Trophoblast cell (in vitro differentiated cells and primary cell): ENCODE data around the gene INAVA.

Experiments
- DNase-seq, 2 donors: peaks; one replicate each; pipeline ENCODE4 v3.0.0-alpha.2; 2016
- H2AFZ ChIP-seq: 2 replicates; pipeline ENCODE4 v1.6.1; 2013; ENCODE audit warnings: low read length, moderate library complexity, mild to moderate bottlenecking; ENCODE audit not compliant: insufficient read depth, poor library complexity
- H2AK5ac ChIP-seq: 2 replicates; pipeline ENCODE4 v1.6.1; 2013; ENCODE audit warnings: mild to moderate bottlenecking, low read length
- H2BK120ac ChIP-seq: 2 replicates; pipeline ENCODE4 v1.6.1; 2013; ENCODE audit warnings: low read length, mild to moderate bottlenecking, moderate library complexity; ENCODE audit not compliant: insufficient read depth, poor library complexity
- H2BK12ac ChIP-seq: 2 replicates; pipeline ENCODE4 v1.6.1; 2013; ENCODE audit warnings: mild to moderate bottlenecking, low read length, moderate library complexity
- H2BK5ac ChIP-seq: 2 replicates; pipeline ENCODE4 v1.6.1; 2013; ENCODE audit warnings: low read length, low read depth, moderate library complexity, mild to moderate bottlenecking; ENCODE audit not compliant: poor library complexity
- H3K14ac ChIP-seq: 2 replicates; pipeline ENCODE4 v1.6.1; 2013; ENCODE audit warnings: mild to moderate bottlenecking, low read length
- H3K18ac ChIP-seq: 2 replicates; pipeline ENCODE4 v1.6.1; 2013; ENCODE audit warnings: mild to moderate bottlenecking, low read length
- H3K23ac ChIP-seq: 2 replicates; pipeline ENCODE4 v1.6.1; 2013; ENCODE audit warnings: low read length
- H3K27ac ChIP-seq: 2 replicates; pipeline ENCODE4 v1.5.1; 2013; ENCODE audit warnings: low read depth, mild to moderate bottlenecking, inconsistent platforms, low read length, moderate library complexity
- H3K27me3 ChIP-seq: 2 replicates; pipeline ENCODE4 v1.6.1; 2013; ENCODE audit warnings: inconsistent platforms, mild to moderate bottlenecking, low read length, moderate library complexity; ENCODE audit not compliant: insufficient read depth
- H3K36me3 ChIP-seq, 2 experiments: 1 replicate in 1 of 2; 2 replicates in 1 of 2; pipeline ENCODE4 v1.6.1; 2013; ENCODE audit warnings: low read length in 2 of 2, mild to moderate bottlenecking in 2 of 2, moderate library complexity in 1 of 2; ENCODE audit not compliant: insufficient read depth in 2 of 2, control insufficient read depth in 1 of 2
- H3K4ac ChIP-seq: 2 replicates; pipeline ENCODE4 v1.6.1; 2013; ENCODE audit warnings: low read depth, mild to moderate bottlenecking, low read length, moderate library complexity
- H3K4me1 ChIP-seq, 2 experiments: 1 replicate in 1 of 2; 2 replicates in 1 of 2; pipeline ENCODE4 v1.6.1; 2013; ENCODE audit warnings: low read length in 2 of 2, mild to moderate bottlenecking in 2 of 2, moderate library complexity in 1 of 2; ENCODE audit not compliant: insufficient read depth in 2 of 2, control insufficient read depth in 1 of 2
- H3K4me2 ChIP-seq: 2 replicates; pipeline ENCODE4 v1.6.1; 2013; ENCODE audit warnings: inconsistent platforms, mild to moderate bottlenecking, low read length, moderate library complexity
- H3K4me3 ChIP-seq: 2 replicates; pipeline ENCODE4 v1.5.1; 2013; ENCODE audit warnings: mild to moderate bottlenecking, low read depth, low read length, inconsistent platforms
- H3K79me1 ChIP-seq: one replicate; pipeline ENCODE4 v1.6.1; 2013; ENCODE audit warnings: low read length
- H3K79me2 ChIP-seq: 2 replicates; pipeline ENCODE4 v1.6.1; 2013; ENCODE audit warnings: low read length, mild to moderate bottlenecking; ENCODE audit not compliant: control insufficient read depth, insufficient read depth, poor library complexity
- H3K9ac ChIP-seq: 2 replicates; pipeline ENCODE4 v1.6.1; 2013; ENCODE audit warnings: mild to moderate bottlenecking, low read length
- H3K9me3 ChIP-seq: 2 replicates; pipeline ENCODE4 v1.6.1; 2013; ENCODE audit warnings: low read depth, mild to moderate bottlenecking, control low read depth, inconsistent platforms, low read length; ENCODE audit not compliant: insufficient read depth
- H4K12ac ChIP-seq: 2 replicates; pipeline ENCODE4 v1.6.1; 2013; ENCODE audit warnings: low read depth, mild to moderate bottlenecking, low read length, moderate library complexity
- H4K8ac ChIP-seq: 2 replicates; pipeline ENCODE4 v1.6.1; 2013; ENCODE audit warnings: low read depth, mild to moderate bottlenecking, low read length, moderate library complexity
- H4K91ac ChIP-seq: one replicate; pipeline ENCODE4 v1.6.1; 2013; ENCODE audit warnings: low read depth, mild to moderate bottlenecking, low read length, moderate library complexity
- whole genome bisulfite sequencing: extraction: QIAGEN DNeasy Blood & Tissue Kit; methylation state at CpG from one replicate; pipeline ENCODE4 v1.1.7; 2013; ENCODE audit warnings: missing lambda C conversion rate; ENCODE audit not compliant: insufficient read length, insufficient coverage; ENCODE audit errors: extremely low coverage; 5-methylcytosine and 5-hydroxymethylcytosine counted together

Gene INAVA

DNA sequence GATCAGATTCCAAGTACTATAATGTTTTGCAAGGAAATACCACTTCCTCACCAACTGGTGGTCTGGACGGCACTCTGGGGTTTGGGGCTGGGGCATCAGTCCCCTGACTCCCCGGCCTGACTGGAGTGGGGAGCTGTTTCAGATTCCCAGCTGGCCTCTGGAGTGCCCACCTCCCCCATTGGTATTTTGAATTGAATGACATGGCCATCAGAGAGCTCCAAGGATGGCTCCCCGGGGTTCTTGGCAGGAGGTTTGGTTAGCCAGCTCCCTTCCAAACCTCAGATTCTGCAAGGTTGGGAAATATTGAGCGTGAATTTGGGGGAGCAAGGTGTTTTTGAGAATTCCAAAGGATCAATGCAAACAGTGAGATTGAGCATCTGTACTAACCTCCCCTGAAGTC is 2.2 kb upstream of the INAVA start:
- Histone ChIP-seq H2AK5ac (no peak overlapping the region), H3K4me3 (peak overlapping the region; percentile 49)
- no peak for DNase-seq

DNA sequence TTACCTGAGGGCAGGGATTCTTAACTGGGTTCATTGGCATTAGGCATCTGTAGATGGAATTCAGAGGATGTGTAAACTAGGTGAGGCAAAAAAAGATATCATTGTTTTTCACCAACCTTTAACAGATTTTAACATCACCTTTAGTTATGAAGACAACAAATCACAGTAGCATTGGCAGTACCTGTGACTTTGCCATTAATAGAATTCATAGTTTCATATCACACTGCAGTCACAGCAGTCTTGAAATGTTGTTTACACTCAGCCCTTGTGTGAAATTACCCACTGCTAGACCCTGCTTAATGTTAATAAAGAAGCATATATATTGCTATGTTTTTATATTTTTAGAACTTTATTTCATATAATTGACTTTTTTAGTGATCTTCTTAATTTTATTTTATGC is 1.7 kb upstream of the INAVA start:
- H2AFZ ChIP-seq: no peak overlapping the region
- no peak overlapping the region for H2BK5ac ChIP-seq

More for the DNA sequence above, 2.2 kb upstream of the INAVA start:
- H4K91ac ChIP-seq: peak overlapping the region; percentile 70
- H2AFZ ChIP-seq: no peak overlapping the region
- H3K4ac ChIP-seq: peak overlapping the region; percentile 58
- H3K14ac ChIP-seq: no peak overlapping the region
- H3K36me3 ChIP-seq: peaks cover 0 to 7% of the 10 kb centered on the region in 2 experiments
- H3K18ac ChIP-seq: no peak overlapping the region
- peaks cover 55 to 64% of the 10 kb centered on the region in 2 experiments for H3K4me1 ChIP-seq
- peaks cover 44% of the 10 kb centered on the region for H3K79me1 ChIP-seq
- H3K4me2 ChIP-seq: peak overlapping the region; percentile 52
- H3K27ac ChIP-seq: peak overlapping the region; percentile 99
- H3K79me2 ChIP-seq: peaks cover 32% of the 10 kb centered on the region
- no peak overlapping the region for H4K12ac ChIP-seq
- H3K23ac ChIP-seq: no peak overlapping the region
- no peaks in the 10 kb centered on the region for H3K27me3 ChIP-seq
- WGBS: no CpG with 5 or more reads among the region's 4 CpGs
- H2BK12ac ChIP-seq: peak overlapping the region; percentile 26
- peak overlapping the region; percentile 51 for H2BK5ac ChIP-seq
- peak overlapping the region; percentile 61 for H2BK120ac ChIP-seq
- H4K8ac ChIP-seq: peak overlapping the region; percentile 44
- H3K9ac ChIP-seq: peak overlapping the region; percentile 16
- H3K9me3 ChIP-seq: no peaks in the 10 kb centered on the region

DNA sequence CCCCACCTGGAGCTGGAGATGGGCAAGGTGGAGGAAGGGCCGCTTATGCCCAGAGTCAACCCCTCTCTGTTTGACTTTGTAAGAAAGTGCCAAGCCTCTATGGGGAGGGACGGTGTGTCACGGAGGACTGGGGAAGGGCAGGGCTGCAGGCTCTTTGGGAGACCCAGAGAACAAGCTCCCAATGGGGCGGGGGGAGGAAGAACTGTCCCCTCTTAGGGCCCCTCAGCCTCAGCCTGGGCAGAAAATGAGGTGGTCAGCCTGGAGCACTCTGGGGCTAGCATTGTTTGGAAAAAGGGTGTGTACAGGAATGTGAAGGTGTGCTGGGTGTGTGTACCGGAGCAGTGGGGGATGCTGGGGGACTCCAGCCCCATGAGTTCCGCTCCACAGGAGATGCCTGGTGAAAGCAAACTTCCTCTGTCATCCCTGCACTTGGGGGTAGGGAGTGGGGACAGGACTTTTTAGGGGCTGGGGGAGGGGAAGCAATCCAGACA is 1.2 kb upstream of the INAVA start:
- peaks cover 36% of the 10 kb centered on the region for H3K79me2 ChIP-seq
- H4K12ac ChIP-seq: no peak overlapping the region
- H3K9ac ChIP-seq: no peak overlapping the region
- H3K79me1 ChIP-seq: peaks cover 51% of the 10 kb centered on the region
- no peak overlapping the region for H2BK5ac ChIP-seq
- peaks cover 0 to 11% of the 10 kb centered on the region in 2 experiments for H3K36me3 ChIP-seq
- peak overlapping the region; percentile 3 for H4K91ac ChIP-seq
- peak overlapping the region; percentile 20 for H3K4me3 ChIP-seq
- DNase-seq: no peak
- peaks cover 57 to 64% of the 10 kb centered on the region in 2 experiments for H3K4me1 ChIP-seq
- H3K9me3 ChIP-seq: no peaks in the 10 kb centered on the region
- H2AK5ac ChIP-seq: peak overlapping the region; percentile 6
- H3K27me3 ChIP-seq: no peaks in the 10 kb centered on the region
- no peak overlapping the region for H4K8ac ChIP-seq
- peak overlapping the region; percentile 13 for H3K18ac ChIP-seq
- no peak overlapping the region for H3K23ac ChIP-seq
- no peak overlapping the region for H2AFZ ChIP-seq
- peak overlapping the region; percentile 68 for H3K4ac ChIP-seq
- peak overlapping the region; percentile 21 for H3K14ac ChIP-seq
- H2BK12ac ChIP-seq: no peak overlapping the region
- no CpG with 5 or more reads among the region's 6 CpGs for WGBS
- H3K27ac ChIP-seq: peak overlapping the region; percentile 16
- H2BK120ac ChIP-seq: no peak overlapping the region
- H3K4me2 ChIP-seq: peak overlapping the region; percentile 63

More for the DNA sequence above, 1.7 kb upstream of the INAVA start:
- no peak overlapping the region for H3K14ac ChIP-seq
- peaks cover 57 to 64% of the 10 kb centered on the region in 2 experiments for H3K4me1 ChIP-seq
- H3K4me3 ChIP-seq: no peak overlapping the region
- H3K79me1 ChIP-seq: peaks cover 47% of the 10 kb centered on the region
- peak overlapping the region; percentile 63 for H3K4me2 ChIP-seq
- H3K4ac ChIP-seq: peak overlapping the region; percentile 58
- H2BK12ac ChIP-seq: no peak overlapping the region
- H3K79me2 ChIP-seq: peaks cover 33% of the 10 kb centered on the region
- H4K8ac ChIP-seq: no peak overlapping the region
- no peak overlapping the region for H3K9ac ChIP-seq
- H3K27ac ChIP-seq: peak overlapping the region; percentile 99
- no peak overlapping the region for H4K12ac ChIP-seq
- no peaks in the 10 kb centered on the region for H3K9me3 ChIP-seq
- no peak overlapping the region for H3K23ac ChIP-seq
- peaks cover 0 to 7% of the 10 kb centered on the region in 2 experiments for H3K36me3 ChIP-seq
- H3K18ac ChIP-seq: no peak overlapping the region
- DNase-seq: peak in 1 of 2 donors; percentile 31
- no peak overlapping the region for H4K91ac ChIP-seq
- H3K27me3 ChIP-seq: no peaks in the 10 kb centered on the region
- no peak overlapping the region for H2BK120ac ChIP-seq
- no peak overlapping the region for H2AK5ac ChIP-seq

DNA sequence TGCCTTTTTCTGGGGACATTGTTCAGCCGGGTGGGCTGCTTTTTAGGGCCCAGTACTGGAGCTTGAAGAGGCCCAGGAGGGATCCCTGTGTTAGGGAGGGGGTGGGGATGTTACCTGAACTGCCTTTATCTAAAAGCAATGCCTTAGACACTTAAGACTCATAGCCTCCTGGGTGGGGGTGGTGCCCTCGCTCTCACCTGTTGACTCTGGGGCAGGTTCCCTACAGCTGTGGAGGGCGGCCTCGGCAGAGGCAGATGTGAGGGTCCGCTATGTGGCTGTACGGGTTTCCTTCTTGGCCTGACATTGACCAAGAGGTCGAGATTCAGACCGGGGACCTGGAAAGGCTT is 716 bp downstream of the INAVA start:
- H4K8ac ChIP-seq: peak overlapping the region; percentile 77
- WGBS: no CpG with 5 or more reads among the region's 8 CpGs
- H3K9ac ChIP-seq: no peak overlapping the region
- peak overlapping the region; percentile 34 for H3K4me2 ChIP-seq
- no peak overlapping the region for H3K23ac ChIP-seq
- peak overlapping the region; percentile 54 for H3K14ac ChIP-seq
- peak overlapping the region; percentile 60 for H2AK5ac ChIP-seq
- peak overlapping the region; percentile 81 for H3K18ac ChIP-seq
- peak overlapping the region; percentile 71 for H2BK12ac ChIP-seq
- H2AFZ ChIP-seq: no peak overlapping the region
- H3K36me3 ChIP-seq: peaks cover 15 to 26% of the 10 kb centered on the region in 2 experiments
- peaks cover 55% of the 10 kb centered on the region for H3K79me1 ChIP-seq
- H3K4ac ChIP-seq: peak overlapping the region; percentile 68
- peaks cover 58 to 66% of the 10 kb centered on the region in 2 experiments for H3K4me1 ChIP-seq
- H3K4me3 ChIP-seq: peak overlapping the region; percentile 19
- peaks cover 36% of the 10 kb centered on the region for H3K79me2 ChIP-seq
- H3K27me3 ChIP-seq: no peaks in the 10 kb centered on the region
- no peak overlapping the region for H4K12ac ChIP-seq
- H2BK5ac ChIP-seq: peak overlapping the region; percentile 63
- H3K9me3 ChIP-seq: no peaks in the 10 kb centered on the region
- H4K91ac ChIP-seq: peak overlapping the region; percentile 79
- DNase-seq: no peak
- H3K27ac ChIP-seq: peak overlapping the region; percentile 82
- peak overlapping the region; percentile 57 for H2BK120ac ChIP-seq
